HepG2 (cell line): ENCODE results near the gene LRP1-AS. TPM values are rescaled to one million over a fixed set of nuclear protein-coding genes. Genes with fewer than 3 reads are reported as not detected.
A peak's percentile ranks its signal among the peaks of the same experiment; 100 is the strongest.

Source experiments
- CREB1 ChIP-seq, 2 experiments: fragments of 450-650 bp in 1 of 2; IDR thresholded peaks; 2 replicates each; pipeline ENCODE4 v1.6.1; 2016 to 2017; ENCODE audit warnings: control low read depth in 1 of 2, mild to moderate bottlenecking in 1 of 2, missing compliant biosample characterization in 1 of 2, missing genetic modification characterization in 1 of 2
- HNRNPLL ChIP-seq: fragments of 200-400 bp; formaldehyde crosslinking; IDR thresholded peaks from 2 replicates; pipeline ENCODE4 v1.6.1; 2017; ENCODE audit warnings: mild to moderate bottlenecking, low read depth, low read length; ENCODE audit not compliant: poor library complexity, severe bottlenecking
- MAFK ChIP-seq, 2 experiments: IDR thresholded peaks in 1 of 2; conservative IDR thresholded peaks in 1 of 2; 2 replicates each; pipeline ENCODE4 v1.6.1; 2011; ENCODE audit warnings: improper control_type of control experiment in 2 of 2, low read length in 2 of 2
- NFIC ChIP-seq: IDR thresholded peaks from 2 replicates; pipeline ENCODE4 v1.6.1; 2012; ENCODE audit warnings: mild to moderate bottlenecking, low read length, inconsistent platforms
- NPAS2 ChIP-seq: sonication (generic); formaldehyde crosslinking; IDR thresholded peaks from 2 replicates; pipeline ENCODE4 v1.8.0; 2022; ENCODE audit warnings: mild to moderate bottlenecking, missing genetic modification reagents, borderline replicate concordance
- PHF5A ChIP-seq: IDR thresholded peaks from one replicate; pipeline ENCODE4 v1.6.1; 2018; ENCODE audit warnings: low read depth, missing genetic modification reagents; ENCODE audit not compliant: unreplicated experiment
- RXRA ChIP-seq: sonication (generic); formaldehyde crosslinking; IDR thresholded peaks from 2 replicates; pipeline ENCODE4 v1.5.1; 2020; ENCODE audit warnings: missing genetic modification reagents
- RXRB ChIP-seq: IDR thresholded peaks from 2 replicates; pipeline ENCODE4 v1.6.1; 2016; ENCODE audit warnings: borderline replicate concordance, missing genetic modification reagents, missing compliant biosample characterization
- TBL1XR1 ChIP-seq: fragments of 150-350 bp; IDR thresholded peaks from 2 replicates; pipeline ENCODE4 v1.6.1; 2014; ENCODE audit warnings: borderline replicate concordance, low read length; ENCODE audit not compliant: partially characterized antibody
- ZBTB25 ChIP-seq: IDR thresholded peaks from 2 replicates; pipeline ENCODE4 v1.6.1; 2018; ENCODE audit warnings: missing genetic modification reagents
- ZEB1 ChIP-seq: IDR thresholded peaks from 2 replicates; pipeline ENCODE4 v1.6.1; 2012; ENCODE audit warnings: mild to moderate bottlenecking, low read depth, inconsistent platforms; ENCODE audit not compliant: insufficient replicate concordance
- ZFP1 ChIP-seq: IDR thresholded peaks from 2 replicates; pipeline ENCODE4 v1.6.1; 2016
- ZFYVE20 ChIP-seq: sonication (generic); formaldehyde crosslinking; IDR thresholded peaks from 2 replicates; pipeline ENCODE4 v1.8.0; 2023; ENCODE audit warnings: low read depth, mild to moderate bottlenecking, moderate library complexity, missing genetic modification reagents, borderline replicate concordance
- ZNF275 ChIP-seq: sonication (generic); formaldehyde crosslinking; IDR thresholded peaks from 2 replicates; pipeline ENCODE4 v1.8.0; 2022; ENCODE audit warnings: missing genetic modification reagents, mild to moderate bottlenecking, inconsistent platforms, borderline replicate concordance
- ZNF431 ChIP-seq: sonication (generic); formaldehyde crosslinking; IDR thresholded peaks from 2 replicates; pipeline ENCODE4 v1.9.0; 2022; ENCODE audit warnings: missing genetic modification reagents, low read depth, mild to moderate bottlenecking, borderline replicate concordance
- ZNF646 ChIP-seq: sonication (generic); formaldehyde crosslinking; IDR thresholded peaks from 2 replicates; pipeline ENCODE4 v1.9.0; 2021; ENCODE audit warnings: mild to moderate bottlenecking, missing genetic modification reagents
- ZNF776 ChIP-seq: sonication (generic); formaldehyde crosslinking; IDR thresholded peaks from 2 replicates; pipeline ENCODE4 v1.4.0; 2020; ENCODE audit warnings: mild to moderate bottlenecking, missing genetic modification reagents
- ZNF790 ChIP-seq: sonication (generic); formaldehyde crosslinking; IDR thresholded peaks from 2 replicates; pipeline ENCODE4 v1.8.0; 2022; ENCODE audit warnings: missing genetic modification reagents, mild to moderate bottlenecking, borderline replicate concordance
- ZSCAN20 ChIP-seq: sonication (generic); formaldehyde crosslinking; IDR thresholded peaks from 2 replicates; pipeline ENCODE4 v1.4.0; 2020; ENCODE audit warnings: missing genetic modification reagents, mild to moderate bottlenecking, borderline replicate concordance
- polyA plus RNA-seq, 8 experiments: library from polyadenylated mRNA; depleted of rRNA in 3 of 8; stranded (reverse) in 7 of 8; unstranded in 1 of 8; fragments of >200 nt; fragmentation: Illumina TruSeq in 4 of 8; extraction: Trizol in 4 of 8; gene quantifications; 2 replicates each; pipeline versions ENCODE4 v1.2.1 to v1.2.3, GENCODE V29; 2011 to 2016; ENCODE audit warnings: low read depth in 4 of 8, missing spikeins in 1 of 8, mixed read lengths in 1 of 8; ENCODE audit not compliant: insufficient read depth in 1 of 8
- total RNA-seq, 5 experiments: library from RNA; depleted of rRNA; stranded (reverse); fragments of >200 nt; fragmentation: Illumina TruSeq; extraction: Trizol; gene quantifications; 2 replicates each; pipeline ENCODE4 v1.2.3, GENCODE V29; 2016; ENCODE audit warnings: low read depth in 1 of 5
- TF ChIP-seq, protein P1 (sequence below): sonication (generic); formaldehyde crosslinking; IDR thresholded peaks from 2 replicates; pipeline ENCODE4 v1.5.0; 2020; ENCODE audit warnings: missing genetic modification reagents

LRP1-AS gene
- total and polyA plus RNA-seq, 2 of the 13 experiments (the other 11 are each of a cell fraction or from before 2014, with no cell fraction given): 0.20 TPM; not detected in 1

DNA sequence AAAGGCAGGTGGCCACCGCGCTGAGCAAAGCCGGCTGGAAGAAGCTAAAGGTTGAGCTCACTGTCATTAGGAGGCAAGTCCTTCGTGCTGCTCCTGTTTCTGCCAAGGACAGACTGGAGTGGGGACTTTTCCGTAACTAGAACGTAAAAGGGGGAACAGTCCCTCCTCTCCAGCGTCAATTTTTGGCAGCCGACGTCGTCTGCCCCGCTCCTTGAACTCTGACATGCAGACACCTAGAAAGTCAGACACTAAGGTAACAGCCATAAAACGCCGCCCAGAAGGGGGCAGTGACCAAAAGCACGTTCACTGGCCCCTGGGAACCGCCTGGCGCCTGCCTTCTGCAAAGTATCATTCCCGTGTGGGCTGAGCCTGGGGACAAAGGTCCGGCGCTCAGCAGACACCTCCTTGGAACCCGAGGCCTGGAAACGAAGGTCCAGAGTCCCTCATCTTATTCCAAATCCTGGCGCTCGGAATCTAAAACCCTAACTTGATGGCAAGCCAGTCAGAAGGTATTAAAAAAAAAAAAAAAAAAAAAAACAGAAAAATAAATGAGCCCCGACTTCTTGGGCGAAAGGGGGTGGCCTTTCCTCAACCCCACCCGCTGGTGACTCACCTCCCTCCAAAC, 20.2 kb downstream of the LRP1-AS start (continued):
- TF ChIP-seq ZEB1 (no peak), ZBTB25 (CRISPR knock-in tag) (0 out of 2 replicates have a peak, but pooled peaks have one; percentile 46), ZFP1 (CRISPR knock-in tag) (no peak), ZSCAN20 (CRISPR knock-in tag) (no peak), NPAS2 (no peak), ZNF275 (CRISPR knock-in tag) (no peak), PHF5A (CRISPR knock-in tag) (no peak), HNRNPLL (no peak), ZFYVE20 (CRISPR knock-in tag) (no peak), MAFK (conservative IDR thresholded peaks at IDR 0.05 in 1 of 2, IDR thresholded peaks at IDR 0.05 in 1 of 2; ENCODE audit: low read length in 2 of 2) (no peak), ZNF776 (no peak), TBL1XR1 (peak; percentile 28), NFIC (0 out of 2 replicates have a peak, but pooled peaks have one; percentile 36), RXRA (CRISPR knock-in tag) (peak; percentile 67; the same call in 1 of the 2 replicates), ZNF790 (CRISPR knock-in tag) (no peak), RXRB (CRISPR knock-in tag) (peak; percentile 69), ZNF646 (CRISPR knock-in tag) (no peak), CREB1 (IDR thresholded peaks at IDR 0.05) (no peak), CREB1 (CRISPR knock-in tag; IDR thresholded peaks at IDR 0.05) (no peak), ZNF431 (CRISPR knock-in tag) (no peak)
- TF ChIP-seq, protein P1, sequence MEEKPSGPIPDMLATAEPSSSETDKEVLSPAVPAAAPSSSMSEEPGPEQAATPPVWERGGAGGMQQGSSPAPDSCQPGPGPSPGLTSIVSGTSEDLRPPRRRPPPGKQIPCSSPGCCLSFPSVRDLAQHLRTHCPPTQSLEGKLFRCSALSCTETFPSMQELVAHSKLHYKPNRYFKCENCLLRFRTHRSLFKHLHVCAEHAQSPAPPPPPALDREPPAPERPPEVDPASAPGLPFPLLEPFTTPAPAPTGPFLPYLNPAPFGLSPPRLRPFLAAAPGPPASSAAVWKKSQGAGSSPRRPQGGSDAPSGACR: peak; percentile 41; the same call in 1 of the 2 replicates
